Spleen (tissue), 7 donors: ENCODE data around the gene KMO.

Source experiments
- CTCF ChIP-seq, 11 experiments: fragments of 200-600 bp in 7 of 11; fragments of 450-650 bp in 4 of 11; sonication (generic) in 4 of 11; IDR thresholded peaks in 8 of 11; conservative IDR thresholded peaks in 3 of 11; 1 replicate in 7 of 11; 2 replicates in 4 of 11; pipeline versions ENCODE4 v1.4.0 to v1.8.0; 2016 to 2021; ENCODE audit warnings: antibody characterized with exemption in 11 of 11, inconsistent platforms in 4 of 11, mild to moderate bottlenecking in 1 of 11
- POLR2A ChIP-seq, 3 donors: fragments of 450-650 bp; IDR thresholded peaks; one replicate each; pipeline ENCODE4 v1.5.1; 2017; ENCODE audit warnings: antibody characterized with exemption in 3 of 3, mild to moderate bottlenecking in 1 of 3
- POLR2AphosphoS5 ChIP-seq, 3 donors: sonication (generic); formaldehyde crosslinking; IDR thresholded peaks; one replicate each; pipeline ENCODE4 v1.5.1; 2017; ENCODE audit warnings: antibody characterized with exemption in 3 of 3
- donor health status: DM: no; HTN: no; CAD: no; lungs with moderate emphysema.
- donor health status: DM: no; HTN: no; CAD: no.
- donor health status: DM: no; HTN: no; CAD: no.

DNA sequence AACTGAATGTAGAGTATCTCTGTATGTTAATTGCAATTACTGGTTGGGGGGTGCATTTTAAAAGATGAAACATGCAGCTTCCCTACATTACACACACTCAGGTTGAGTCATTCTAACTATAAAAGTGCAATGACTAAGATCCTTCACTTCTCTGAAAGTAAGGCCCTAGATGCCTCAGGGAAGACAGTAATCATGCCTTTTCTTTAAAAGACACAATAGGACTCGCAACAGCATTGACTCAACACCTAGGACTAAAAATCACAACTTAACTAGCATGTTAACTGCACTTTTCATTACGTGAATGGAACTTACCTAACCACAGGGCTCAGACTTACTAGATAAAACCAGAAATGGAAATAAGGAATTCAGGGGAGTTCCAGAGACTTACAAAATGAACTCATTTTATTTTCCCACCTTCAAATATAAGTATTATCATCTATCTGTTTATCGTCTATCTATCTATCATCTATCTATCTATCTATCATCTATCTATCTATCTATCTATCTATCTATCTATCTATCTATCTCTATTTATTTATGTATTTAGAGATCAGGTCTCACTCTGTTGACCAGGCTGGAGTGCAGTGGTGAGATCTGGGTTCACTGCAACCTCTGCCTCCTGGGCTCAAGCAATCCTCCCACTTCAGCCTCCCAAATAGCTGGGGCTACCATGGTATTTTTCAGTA lies 60.2 kb downstream of the KMO start:
- TF ChIP-seq CTCF (IDR thresholded peaks at IDR 0.05 in 8 of 11, conservative IDR thresholded peaks at IDR 0.05 in 3 of 11) (no peak), POLR2AphosphoS5 (IDR thresholded peaks at IDR 0.05) (no peak), POLR2A (IDR thresholded peaks at IDR 0.05) (no peak)
